Measurements from ENCODE around the gene PNPLA3. TPM values are rescaled to one million over a fixed set of nuclear protein-coding genes. Genes with fewer than 3 reads are reported as not detected.

The PNPLA3 gene
- total and polyA plus RNA-seq, 2 donors: 0.19 to 0.37 TPM

DNA sequence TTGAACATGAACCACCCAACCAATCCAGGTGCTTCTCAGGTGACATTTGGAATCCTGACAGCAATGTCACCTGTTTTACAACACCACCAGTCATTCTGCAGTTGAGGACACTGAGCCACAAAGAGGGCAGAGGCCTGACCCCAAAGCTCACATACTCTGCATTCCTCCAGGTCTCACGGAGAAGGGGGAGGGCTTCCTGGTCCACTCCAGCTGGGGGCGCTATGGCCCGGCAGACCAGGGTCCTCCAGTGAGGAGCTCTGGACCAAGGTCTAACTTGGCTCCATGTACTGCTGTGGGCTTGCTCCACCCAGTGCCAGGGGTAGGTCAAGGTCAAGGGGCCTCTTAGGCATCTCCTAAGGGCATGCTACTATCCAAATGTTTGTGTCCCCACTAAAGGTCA is 1.5 kb upstream of the PNPLA3 start:
- H3K4me3 ChIP-seq (ENCODE audit: low read depth, low read length): no peak overlapping the region
- WGBS: 79% methylated on average over 3 of the region's 3 CpGs
- H3K27ac ChIP-seq (ENCODE audit: low read depth): no peak overlapping the region
- no peak for DNase-seq (ENCODE audit: extremely low spot score)
- no peaks in the 10 kb centered on the region for H3K36me3 ChIP-seq (ENCODE audit: insufficient read depth)
- no peaks in the 10 kb centered on the region for H3K4me1 ChIP-seq (ENCODE audit: insufficient read depth)

DNA sequence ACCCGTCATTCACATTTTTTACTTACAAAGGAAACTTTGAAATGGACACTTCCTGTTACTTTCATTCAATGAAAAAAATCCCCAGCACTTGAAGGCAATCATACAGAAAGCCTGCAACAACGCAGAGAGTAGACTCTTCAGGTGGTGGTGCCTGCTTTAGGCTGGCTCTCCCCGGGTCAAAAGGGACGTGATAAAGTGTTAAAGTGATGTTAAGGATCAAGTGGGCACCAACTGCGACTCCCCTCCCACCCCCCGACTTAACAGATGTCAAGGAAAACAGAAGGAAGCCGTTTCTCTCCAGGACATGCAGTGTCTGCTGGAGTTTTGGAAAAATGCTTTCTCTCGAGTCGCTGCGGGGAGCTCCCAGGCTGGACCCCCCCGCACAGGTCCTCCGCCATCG is 414 bp upstream of the PNPLA3 start:
- Histone ChIP-seq H3K27ac (ENCODE audit: low read depth) (no peak overlapping the region), H3K36me3 (ENCODE audit: insufficient read depth) (no peaks in the 10 kb centered on the region), H3K4me1 (ENCODE audit: insufficient read depth) (no peaks in the 10 kb centered on the region), H3K4me3 (ENCODE audit: low read depth, low read length) (peak overlapping the region; percentile 49)
- 3% methylated on average over 13 of the region's 13 CpGs for WGBS
- DNase-seq (ENCODE audit: extremely low spot score): peak; percentile 6

DNA sequence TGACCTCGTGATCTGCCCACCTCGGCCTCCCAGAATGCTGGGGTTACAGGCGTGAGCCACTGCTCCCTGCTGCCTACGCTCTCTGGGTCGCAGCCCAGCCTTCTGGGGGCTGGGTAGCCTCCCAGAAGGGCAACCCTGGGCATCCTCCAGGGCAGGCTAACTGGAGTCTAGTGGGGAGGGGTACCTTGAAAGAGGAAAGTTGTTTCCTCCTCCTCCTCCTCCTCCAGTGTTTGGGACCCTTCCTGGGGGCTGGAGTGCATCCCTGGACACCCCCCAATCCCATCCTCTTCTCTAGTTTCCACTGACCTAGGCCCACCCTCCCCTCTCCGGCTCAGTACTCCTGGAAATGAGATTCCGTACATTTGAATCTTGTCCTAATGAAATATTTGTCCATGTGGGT is 1.3 kb downstream of the PNPLA3 start:
- Histone ChIP-seq H3K4me1 (ENCODE audit: insufficient read depth) (no peaks in the 10 kb centered on the region), H3K27ac (ENCODE audit: low read depth) (no peak overlapping the region), H3K4me3 (ENCODE audit: low read depth, low read length) (no peak overlapping the region), H3K36me3 (ENCODE audit: insufficient read depth) (no peaks in the 10 kb centered on the region)
- DNase-seq (ENCODE audit: extremely low spot score): no peak
- WGBS: 63% methylated on average over 7 of the region's 7 CpGs

DNA sequence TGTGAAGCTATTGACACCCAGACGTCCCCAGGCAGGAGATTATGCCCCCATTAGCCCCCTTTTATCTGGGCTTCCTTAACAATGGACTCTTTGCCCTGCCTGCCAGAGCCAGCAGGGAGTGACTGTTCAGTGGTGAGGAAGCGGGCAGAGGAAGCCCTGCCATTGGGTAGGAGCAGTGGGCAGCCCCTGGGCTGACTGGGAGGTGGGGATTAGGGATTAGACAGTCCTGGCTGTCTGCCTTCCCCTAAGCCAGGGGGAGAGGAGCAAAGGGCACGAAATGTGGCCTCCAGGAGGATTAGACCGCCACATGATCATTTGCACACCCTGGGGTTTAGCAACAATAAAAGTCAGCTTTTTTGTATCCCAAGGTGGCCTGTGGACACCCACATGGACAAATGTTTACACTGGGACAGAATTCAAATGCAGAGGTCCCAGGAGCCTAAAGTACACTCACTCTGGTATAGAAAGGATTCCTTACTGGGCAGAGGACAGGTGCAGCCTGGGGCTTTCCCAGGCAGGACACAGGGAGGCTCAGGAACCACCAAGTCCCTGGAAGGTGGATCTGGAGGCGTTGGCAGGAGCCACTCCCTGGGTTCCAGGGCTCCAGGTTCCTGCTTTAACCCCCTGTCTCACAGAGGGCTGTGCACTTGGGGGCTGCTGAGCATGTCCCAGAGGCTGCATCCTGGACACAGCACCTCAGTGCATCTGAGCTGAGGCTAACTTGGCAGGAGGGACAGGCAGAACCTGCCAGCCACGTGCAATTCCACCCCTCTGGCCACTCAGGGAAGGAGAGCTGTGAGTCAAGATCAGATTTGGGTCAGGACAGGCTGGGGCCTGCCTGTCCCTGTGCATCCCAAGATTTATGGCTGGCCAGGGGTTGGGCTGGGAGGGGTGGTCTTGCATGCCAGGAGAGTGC is 2.1 kb downstream of the PNPLA3 start:
- no peak for DNase-seq (ENCODE audit: extremely low spot score)
- Histone ChIP-seq H3K4me1 (ENCODE audit: insufficient read depth) (no peaks in the 10 kb centered on the region), H3K36me3 (ENCODE audit: insufficient read depth) (no peaks in the 10 kb centered on the region), H3K4me3 (ENCODE audit: low read depth, low read length) (no peak overlapping the region), H3K27ac (ENCODE audit: low read depth) (no peak overlapping the region)
- WGBS: 70% methylated on average over 6 of the region's 6 CpGs

DNA sequence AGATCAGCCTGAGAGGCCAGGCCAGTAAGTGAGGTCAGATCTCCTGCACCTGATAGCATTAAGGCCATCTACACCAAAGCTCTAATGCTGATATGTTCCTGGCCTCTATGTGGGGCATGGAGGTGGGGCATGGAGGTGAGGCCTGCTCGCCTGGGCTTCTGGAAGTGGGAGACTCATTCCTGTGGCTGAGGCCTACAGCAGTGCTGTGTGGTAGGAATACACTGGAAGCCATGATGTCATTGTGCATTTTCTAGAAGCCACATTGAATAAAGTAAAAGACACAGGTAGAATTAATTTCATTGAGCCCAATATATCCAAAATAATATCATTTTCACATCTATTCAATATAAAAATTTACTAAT is 2.7 kb downstream of the PNPLA3 start:
- no peaks in the 10 kb centered on the region for H3K4me1 ChIP-seq (ENCODE audit: insufficient read depth)
- 88% methylated on average over 1 of the region's 1 CpG for WGBS
- no peaks in the 10 kb centered on the region for H3K36me3 ChIP-seq (ENCODE audit: insufficient read depth)
- no peak for DNase-seq (ENCODE audit: extremely low spot score)
- no peak overlapping the region for H3K27ac ChIP-seq (ENCODE audit: low read depth)
- H3K4me3 ChIP-seq (ENCODE audit: low read depth, low read length): no peak overlapping the region

DNA sequence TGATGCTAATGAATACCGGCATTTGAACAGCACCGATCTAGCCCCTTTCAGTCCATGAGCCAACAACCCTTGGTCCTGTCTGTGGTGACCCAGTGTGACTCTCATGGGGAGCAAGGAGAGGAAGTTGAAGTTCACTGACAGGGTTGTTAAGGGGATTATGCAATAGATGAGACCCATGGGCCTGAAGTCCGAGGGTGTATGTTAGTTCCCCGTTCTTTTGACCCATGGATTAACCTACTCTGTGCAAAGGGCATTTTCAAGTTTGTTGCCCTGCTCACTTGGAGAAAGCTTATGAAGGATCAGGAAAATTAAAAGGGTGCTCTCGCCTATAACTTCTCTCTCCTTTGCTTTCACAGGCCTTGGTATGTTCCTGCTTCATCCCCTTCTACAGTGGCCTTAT is 4.9 kb downstream of the PNPLA3 start:
- no peak overlapping the region for H3K27ac ChIP-seq (ENCODE audit: low read depth)
- 75% methylated on average over 5 of the region's 5 CpGs for WGBS
- no peaks in the 10 kb centered on the region for H3K4me1 ChIP-seq (ENCODE audit: insufficient read depth)
- DNase-seq (ENCODE audit: extremely low spot score): no peak
- no peak overlapping the region for H3K4me3 ChIP-seq (ENCODE audit: low read depth, low read length)
- H3K36me3 ChIP-seq (ENCODE audit: insufficient read depth): no peaks in the 10 kb centered on the region

DNA sequence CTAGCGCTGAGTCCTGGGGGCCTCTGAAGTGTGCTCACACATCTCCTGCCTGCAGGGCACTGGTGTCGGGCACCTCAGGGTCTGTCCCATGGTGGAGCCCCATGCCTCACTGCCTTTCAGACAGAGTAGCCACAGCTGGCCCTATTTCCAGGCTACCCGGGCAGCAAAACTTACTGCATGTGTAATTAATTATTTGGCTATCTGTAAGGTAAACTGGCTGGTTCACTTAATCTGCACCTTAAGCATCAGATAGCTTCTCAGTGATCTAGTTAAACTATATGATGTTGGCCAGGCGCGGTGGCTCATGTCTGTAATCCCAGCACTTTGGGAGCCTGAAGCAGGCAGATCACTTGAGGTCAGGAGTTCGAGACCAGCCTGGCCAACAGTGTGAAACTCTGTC is 5.3 kb downstream of the PNPLA3 start:
- no peak overlapping the region for H3K4me3 ChIP-seq (ENCODE audit: low read depth, low read length)
- no peak for DNase-seq (ENCODE audit: extremely low spot score)
- no peaks in the 10 kb centered on the region for H3K36me3 ChIP-seq (ENCODE audit: insufficient read depth)
- 74% methylated on average over 6 of the region's 6 CpGs for WGBS
- no peaks in the 10 kb centered on the region for H3K4me1 ChIP-seq (ENCODE audit: insufficient read depth)
- H3K27ac ChIP-seq (ENCODE audit: low read depth): no peak overlapping the region

DNA sequence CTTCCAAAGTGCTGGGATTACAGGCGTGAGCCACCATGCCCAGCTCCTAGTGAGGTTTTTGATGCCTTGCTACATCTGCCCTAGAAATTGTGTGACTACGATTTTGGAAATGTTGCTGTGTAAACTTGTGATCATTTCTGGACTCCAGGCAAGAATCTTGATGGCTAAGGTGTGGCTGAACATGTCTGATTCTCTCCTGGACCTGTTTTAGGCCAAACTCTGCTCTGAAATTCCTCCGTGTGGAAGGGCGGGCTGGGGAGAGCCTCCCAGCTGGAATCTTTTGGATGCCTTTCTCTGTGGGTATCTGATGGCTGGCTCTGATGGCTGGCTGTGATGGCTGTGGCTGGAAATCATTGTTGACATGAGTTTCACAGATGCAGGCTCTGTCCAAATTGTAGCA is 8.2 kb downstream of the PNPLA3 start:
- Histone ChIP-seq H3K27ac (ENCODE audit: low read depth) (no peak overlapping the region), H3K4me3 (ENCODE audit: low read depth, low read length) (no peak overlapping the region), H3K4me1 (ENCODE audit: insufficient read depth) (no peaks in the 10 kb centered on the region), H3K36me3 (ENCODE audit: insufficient read depth) (no peaks in the 10 kb centered on the region)
- DNase-seq (ENCODE audit: extremely low spot score): no peak
- WGBS: 77% methylated on average over 4 of the region's 4 CpGs

DNA sequence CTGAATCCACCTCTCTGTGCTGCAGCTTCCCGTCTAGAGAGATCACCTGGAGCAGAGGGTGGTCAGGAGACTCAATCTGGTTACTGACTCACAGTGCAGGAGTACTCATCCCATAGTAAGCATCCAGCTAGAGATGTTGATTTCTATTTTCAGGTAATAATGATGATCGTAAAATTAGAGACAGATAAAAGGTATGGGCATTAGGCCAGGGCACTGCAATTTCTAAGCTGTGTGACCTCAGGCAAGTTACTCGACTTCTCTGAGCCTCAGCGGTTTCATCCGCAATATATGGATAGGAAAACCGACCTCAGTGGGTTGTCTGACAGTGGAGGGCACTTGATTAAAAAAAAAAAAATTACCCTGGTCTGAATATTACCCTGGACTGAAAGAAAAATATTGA is 17.8 kb downstream of the PNPLA3 start:
- Histone ChIP-seq H3K4me1 (ENCODE audit: insufficient read depth) (no peaks in the 10 kb centered on the region), H3K4me3 (ENCODE audit: low read depth, low read length) (no peak overlapping the region), H3K27ac (ENCODE audit: low read depth) (no peak overlapping the region), H3K36me3 (ENCODE audit: insufficient read depth) (no peaks in the 10 kb centered on the region)
- no peak for DNase-seq (ENCODE audit: extremely low spot score)
- 86% methylated on average over 6 of the region's 6 CpGs for WGBS

DNA sequence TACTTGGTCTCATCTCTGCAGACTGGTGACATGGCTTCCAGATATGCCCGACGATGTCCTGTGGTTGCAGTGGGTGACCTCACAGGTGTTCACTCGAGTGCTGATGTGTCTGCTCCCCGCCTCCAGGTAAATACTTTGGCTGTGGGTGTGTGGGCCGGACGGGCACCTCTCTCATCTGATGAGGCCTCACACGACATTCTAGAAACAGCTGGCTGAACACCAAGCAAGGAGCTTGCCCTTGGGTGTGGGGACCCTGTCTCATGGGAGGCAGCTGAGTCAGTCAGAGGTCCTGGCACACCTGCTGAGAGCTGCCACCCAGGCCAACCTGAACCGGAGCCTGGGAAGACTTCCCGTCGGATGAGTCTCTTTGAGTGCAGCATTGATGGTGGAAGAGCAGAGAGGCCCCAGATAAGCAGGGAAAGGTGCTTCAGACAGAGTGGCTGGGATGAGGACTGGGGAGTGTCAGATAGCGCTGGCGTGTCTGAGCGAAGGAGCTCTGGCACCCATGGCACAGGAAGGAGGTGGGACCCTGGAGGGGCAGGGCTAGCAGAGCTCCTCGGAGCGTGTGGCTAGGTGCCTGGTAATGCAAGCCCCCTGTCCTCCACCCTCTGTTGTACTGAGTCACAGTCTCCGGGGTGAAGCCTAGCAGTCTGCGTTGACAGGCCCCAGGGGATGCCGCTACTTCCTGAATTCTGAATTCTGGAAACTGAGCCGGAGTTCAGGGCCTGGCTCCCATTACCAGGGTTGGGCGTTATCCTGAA is 21.2 kb downstream of the PNPLA3 start:
- Histone ChIP-seq H3K27ac (ENCODE audit: low read depth) (no peak overlapping the region), H3K4me1 (ENCODE audit: insufficient read depth) (no peaks in the 10 kb centered on the region), H3K36me3 (ENCODE audit: insufficient read depth) (no peaks in the 10 kb centered on the region), H3K4me3 (ENCODE audit: low read depth, low read length) (no peak overlapping the region)
- WGBS: 85% methylated on average over 20 of the region's 20 CpGs
- no peak for DNase-seq (ENCODE audit: extremely low spot score)

DNA sequence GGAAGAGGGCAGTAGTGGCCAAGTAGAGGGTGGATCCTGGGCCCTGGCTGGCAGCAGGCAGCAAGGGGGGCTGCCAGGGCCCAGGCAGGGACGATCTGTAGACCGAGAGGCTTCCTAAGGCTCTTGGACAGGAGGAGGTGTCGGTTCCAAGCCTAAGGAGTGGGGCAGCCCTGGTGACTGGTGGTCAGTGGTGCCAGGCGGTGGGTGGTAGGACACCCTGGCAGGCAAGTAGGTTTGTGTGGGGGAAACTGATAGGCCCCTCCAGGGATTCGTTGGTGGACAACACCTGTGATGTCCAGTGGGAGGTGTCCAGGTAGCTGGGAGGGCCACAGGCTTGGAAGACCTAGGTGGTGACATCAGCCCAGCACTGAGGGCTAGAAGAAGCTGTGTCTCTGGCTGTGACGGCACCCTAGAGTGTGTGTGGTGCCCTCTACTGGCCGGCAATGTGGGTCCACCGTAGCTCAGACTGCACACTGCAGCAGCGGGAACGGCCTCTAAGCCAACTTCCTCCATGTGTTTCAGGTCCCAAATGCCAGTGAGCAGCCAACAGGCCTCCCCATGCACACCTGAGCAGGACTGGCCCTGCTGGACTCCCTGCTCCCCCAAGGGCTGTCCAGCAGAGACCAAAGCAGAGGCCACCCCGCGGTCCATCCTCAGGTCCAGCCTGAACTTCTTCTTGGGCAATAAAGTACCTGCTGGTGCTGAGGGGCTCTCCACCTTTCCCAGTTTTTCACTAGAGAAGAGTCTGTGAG is 22.2 kb downstream of the PNPLA3 start:
- Histone ChIP-seq H3K27ac (ENCODE audit: low read depth) (no peak overlapping the region), H3K36me3 (ENCODE audit: insufficient read depth) (no peaks in the 10 kb centered on the region), H3K4me1 (ENCODE audit: insufficient read depth) (no peaks in the 10 kb centered on the region), H3K4me3 (ENCODE audit: low read depth, low read length) (no peak overlapping the region)
- WGBS: 50% methylated on average over 12 of the region's 12 CpGs
- DNase-seq (ENCODE audit: extremely low spot score): no peak

DNA sequence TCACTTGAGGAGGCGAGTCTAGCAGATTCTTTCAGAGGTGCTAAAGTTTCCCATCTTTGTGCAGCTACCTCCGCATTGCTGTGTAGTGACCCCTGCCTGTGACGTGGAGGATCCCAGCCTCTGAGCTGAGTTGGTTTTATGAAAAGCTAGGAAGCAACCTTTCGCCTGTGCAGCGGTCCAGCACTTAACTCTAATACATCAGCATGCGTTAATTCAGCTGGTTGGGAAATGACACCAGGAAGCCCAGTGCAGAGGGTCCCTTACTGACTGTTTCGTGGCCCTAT is 22.7 kb downstream of the PNPLA3 start:
- Histone ChIP-seq H3K4me3 (ENCODE audit: low read depth, low read length) (no peak overlapping the region), H3K36me3 (ENCODE audit: insufficient read depth) (no peaks in the 10 kb centered on the region), H3K27ac (ENCODE audit: low read depth) (no peak overlapping the region), H3K4me1 (ENCODE audit: insufficient read depth) (no peaks in the 10 kb centered on the region)
- DNase-seq (ENCODE audit: extremely low spot score): no peak
- whole genome bisulfite sequencing: 77% methylated on average over 7 of the region's 7 CpGs

DNA sequence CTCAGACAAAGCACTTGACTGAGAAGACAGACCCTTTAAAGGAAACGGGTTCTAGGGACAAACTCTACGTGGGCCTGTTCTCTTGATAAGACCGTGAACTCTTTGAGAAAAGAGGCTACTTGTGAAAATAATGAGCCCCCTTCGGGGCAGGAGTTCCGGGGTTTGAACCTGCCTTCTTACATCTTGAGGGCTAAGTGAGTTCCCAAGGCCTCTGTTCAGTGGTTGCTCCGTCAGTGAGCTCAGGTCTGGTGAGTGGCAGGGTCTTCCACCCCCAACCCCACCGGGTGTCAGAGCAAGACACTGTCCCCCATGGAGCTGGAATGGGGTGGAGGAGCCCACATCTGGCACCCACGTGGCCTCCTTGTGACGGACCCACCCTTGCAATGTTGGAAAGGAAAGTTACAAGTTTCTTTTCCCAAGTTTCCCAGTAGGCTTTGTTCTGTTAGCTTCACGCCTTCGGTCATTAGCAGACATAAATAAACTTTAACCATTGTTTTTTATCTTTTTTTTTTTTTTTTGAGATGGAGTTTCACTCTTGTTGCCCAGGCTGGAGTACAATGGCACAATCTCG is 25.3 kb downstream of the PNPLA3 start:
- Histone ChIP-seq H3K36me3 (ENCODE audit: insufficient read depth) (no peaks in the 10 kb centered on the region), H3K27ac (ENCODE audit: low read depth) (no peak overlapping the region), H3K4me3 (ENCODE audit: low read depth, low read length) (no peak overlapping the region), H3K4me1 (ENCODE audit: insufficient read depth) (no peaks in the 10 kb centered on the region)
- no peak for DNase-seq (ENCODE audit: extremely low spot score)
- 84% methylated on average over 12 of the region's 12 CpGs for WGBS
